Cardiac septum (tissue), 1 donor: ENCODE data around the gene TMED3. TPM values are rescaled to one million over a fixed set of nuclear protein-coding genes. Genes with fewer than 3 reads are reported as not detected.
"Not testable (repeated sequence)": the region's sequence is repeated elsewhere in the genome, so short reads cannot be mapped to it uniquely, and the experiment has no call there.

Source experiments
- DNase-seq: peaks from one replicate; pipeline ENCODE4 v3.0.0-alpha.2; 2020; ENCODE audit warnings: low spot score
- intact Hi-C: fragments of 100-400 bp; cut with DNase I; formaldehyde crosslinking; loops from one replicate; pipeline ENCODE4 v1.14.0; 2022
- total RNA-seq: library from RNA; stranded (reverse); fragmentation: NEBNext Ultra II Directional; extraction: Animal tissue kit (Norgen Biotek cat#: 25700); gene quantifications from one replicate; pipeline ENCODE4 v1.2.1, GENCODE V29; 2021
- donor health status: DM: no; HTN: no; CAD: no.

TMED3 gene
- total RNA-seq, 1 donor from 2014 or later = 27.2 TPM

DNA sequence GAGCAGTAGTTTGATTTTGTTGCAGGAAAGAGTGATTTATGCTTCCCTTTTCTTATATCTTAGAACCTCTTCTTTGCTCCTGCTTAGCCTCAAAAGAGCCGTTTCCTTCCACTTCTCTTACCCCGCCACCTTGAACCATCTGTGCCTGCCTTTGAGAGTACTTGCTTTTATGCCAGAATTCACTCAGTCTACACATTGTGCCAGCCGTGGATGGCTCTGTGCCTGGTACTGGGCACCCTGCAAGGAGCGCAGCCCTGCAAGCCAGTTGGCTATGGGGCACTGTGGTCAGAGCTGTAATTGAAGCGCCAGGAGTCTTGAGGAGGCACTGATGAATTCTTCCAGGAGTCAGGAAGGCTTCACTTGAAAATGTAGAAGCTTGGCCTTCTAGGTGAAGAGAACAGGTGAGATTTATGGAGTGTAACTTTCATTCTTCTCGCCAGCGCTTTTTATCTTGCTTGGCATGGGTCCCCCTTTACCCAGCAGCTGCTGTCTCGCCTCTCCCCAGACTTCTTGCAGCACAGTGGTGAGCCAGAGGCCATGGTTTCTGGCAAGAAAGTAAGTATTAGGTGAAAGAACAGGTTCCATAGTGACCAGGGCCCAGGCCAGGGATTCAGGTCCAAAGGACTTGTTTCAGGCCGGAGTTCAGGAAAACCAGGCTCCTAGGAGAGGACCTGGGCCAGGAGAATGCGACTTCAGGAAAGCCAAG lies 4.9 kb downstream of the TMED3 start:
- intact Hi-C loops = no loop called here
- no peak for DNase-seq

- no peak for DNase-seq
- intact Hi-C loops = no loop called here
Observed at GRCh38 chr15:79316864-79317263, 6.0 kb downstream of the TMED3 start.

GRCh38 chr15:79319973-79320372 lies 9.1 kb downstream of the TMED3 start:
- intact Hi-C loops, DNase-seq: not testable (repeated sequence)

DNA sequence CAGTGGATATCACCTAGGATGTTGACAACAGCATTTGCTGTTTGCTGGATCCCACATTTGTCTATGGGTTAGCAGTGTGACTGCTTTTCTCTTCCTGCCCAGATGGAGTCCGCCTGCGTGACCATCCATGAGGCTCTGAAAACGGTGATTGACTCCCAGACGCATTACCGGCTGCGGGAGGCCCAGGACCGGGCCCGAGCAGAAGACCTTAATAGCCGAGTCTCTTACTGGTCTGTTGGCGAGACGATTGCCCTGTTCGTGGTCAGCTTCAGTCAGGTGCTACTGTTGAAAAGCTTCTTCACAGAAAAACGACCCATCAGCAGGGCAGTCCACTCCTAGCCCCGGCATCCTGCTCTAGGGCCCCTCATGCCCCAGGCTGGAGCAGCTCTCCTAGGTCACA lies 11.0 kb downstream of the TMED3 start:
- DNase-seq = no peak
- intact Hi-C loops = no loop called here

GRCh38 chr15:79322306-79322705 lies 11.4 kb downstream of the TMED3 start:
- intact Hi-C loops = no loop called here
- no peak for DNase-seq

DNA sequence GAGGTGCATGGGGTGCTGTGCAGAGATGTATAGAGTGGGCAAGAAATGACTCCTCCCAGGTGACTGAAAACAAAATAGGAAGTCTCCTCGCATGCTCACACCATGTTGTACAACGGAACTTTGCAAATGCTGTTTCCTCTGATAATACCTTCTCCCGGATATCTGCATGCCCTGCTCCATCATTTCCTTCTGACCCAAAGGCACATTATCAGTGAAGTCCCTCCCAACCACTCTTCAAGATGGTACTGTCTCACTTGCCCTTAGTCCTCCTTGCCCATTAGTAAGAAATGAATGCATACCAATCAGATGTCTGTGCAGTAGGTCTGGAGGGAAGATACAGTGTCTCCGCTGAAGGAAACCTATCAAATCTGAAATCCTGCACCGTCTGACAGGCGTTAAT lies 12.0 kb downstream of the TMED3 start:
- DNase-seq = no peak
- intact Hi-C loops = no loop called here

- intact Hi-C loops = no loop called here
- DNase-seq = no peak
Observed at GRCh38 chr15:79329171-79329611, 18.3 kb downstream of the TMED3 start.

- no peak for DNase-seq
Observed at GRCh38 chr15:79332824-79333510, 22.1 kb downstream of the TMED3 start.

DNA sequence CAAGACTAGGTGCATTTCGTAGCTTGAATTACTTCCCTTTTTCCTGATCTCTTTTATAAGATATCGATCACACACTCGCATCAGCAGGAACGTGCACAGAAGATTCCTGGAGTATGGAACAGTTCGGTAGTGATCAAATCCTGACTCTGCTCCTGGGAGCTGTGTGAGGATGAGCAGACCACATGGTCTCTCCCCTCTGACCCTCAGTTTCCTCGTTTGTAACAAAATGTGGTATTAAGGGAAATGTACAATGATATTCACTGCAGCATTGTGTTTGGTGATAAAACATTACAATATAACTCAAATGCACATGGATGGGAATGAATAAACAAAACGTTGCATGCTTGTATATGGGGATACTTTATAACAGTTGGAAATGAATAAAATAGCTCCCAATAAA lies 26.7 kb downstream of the TMED3 start:
- DNase-seq = no peak
- intact Hi-C loops = no loop called here

More at GRCh38 chr15:79332824-79333510, 22.1 kb downstream of the TMED3 start:
- intact Hi-C loops = no loop called here

- no peak for DNase-seq
- intact Hi-C loops = no loop called here
Observed at GRCh38 chr15:79339588-79340314, 28.8 kb downstream of the TMED3 start.

- DNase-seq = no peak
- intact Hi-C loops = no loop called here
Observed at GRCh38 chr15:79340315-79340602, 29.3 kb downstream of the TMED3 start.

- DNase-seq = no peak
- intact Hi-C loops = no loop called here
Observed at GRCh38 chr15:79341396-79341795, 30.5 kb downstream of the TMED3 start.

GRCh38 chr15:79349525-79349924 lies 38.6 kb downstream of the TMED3 start:
- DNase-seq = no peak
- intact Hi-C loops = no loop called here

GRCh38 chr15:79352206-79352605 lies 41.3 kb downstream of the TMED3 start:
- intact Hi-C loops = no loop called here

DNA sequence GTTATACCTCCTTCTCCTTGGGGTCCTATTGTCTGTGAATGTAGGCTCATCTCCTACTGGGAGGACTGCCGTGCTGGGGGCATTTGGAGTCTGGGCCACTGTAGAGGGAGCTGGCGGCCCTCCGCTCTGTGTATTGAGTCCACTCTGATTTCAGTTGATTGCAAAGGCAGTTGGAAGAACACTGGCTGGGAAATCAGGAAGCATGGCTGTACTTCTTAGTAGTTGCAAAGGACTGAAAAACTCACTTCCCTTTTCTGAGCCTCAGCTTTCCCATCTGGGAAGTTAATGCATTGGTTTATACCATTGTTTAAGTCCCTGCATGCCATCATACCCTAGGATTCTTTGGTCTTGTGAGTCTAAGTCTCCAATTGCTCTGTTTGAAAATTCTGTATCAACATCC lies 46.7 kb downstream of the TMED3 start:
- no peak for DNase-seq
- intact Hi-C loops = no loop called here

More at GRCh38 chr15:79352206-79352605, 41.3 kb downstream of the TMED3 start:
- no peak for DNase-seq

- DNase-seq = no peak
- intact Hi-C loops = no loop called here
Observed at GRCh38 chr15:79358069-79358468, 47.2 kb downstream of the TMED3 start.

DNA sequence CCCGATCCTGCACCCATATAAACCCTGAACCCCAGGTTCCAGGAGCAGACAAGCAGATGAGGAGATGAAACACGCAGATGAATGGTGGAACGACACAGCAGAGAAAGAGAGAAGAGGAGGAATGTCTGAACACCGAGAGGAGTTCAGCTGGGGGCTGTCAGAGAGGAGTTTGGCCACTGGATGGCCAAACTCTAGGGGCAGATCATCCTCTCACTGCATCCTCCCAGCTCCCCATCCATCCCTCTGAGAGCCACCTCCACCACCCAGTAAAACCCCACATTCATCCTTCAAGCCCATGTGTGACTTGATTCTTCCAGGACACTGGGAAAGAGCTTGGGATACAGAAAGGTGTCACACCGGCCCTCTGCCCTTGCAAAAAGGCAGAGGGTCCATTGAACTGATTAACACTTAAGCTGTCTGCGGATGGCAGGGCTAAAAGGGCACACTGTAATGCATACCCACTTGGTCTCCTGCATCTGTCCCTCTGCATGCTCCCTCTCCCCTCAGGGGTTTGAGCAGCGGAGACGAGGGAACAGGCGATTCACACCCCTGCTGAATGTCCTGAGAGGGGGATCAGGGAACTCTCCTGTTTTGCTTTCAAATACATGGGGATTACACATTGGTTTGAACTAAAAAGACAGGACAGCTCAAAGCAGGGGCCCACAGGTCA lies 53.8 kb downstream of the TMED3 start:
- intact Hi-C loops = no loop called here
- DNase-seq = no peak

DNA sequence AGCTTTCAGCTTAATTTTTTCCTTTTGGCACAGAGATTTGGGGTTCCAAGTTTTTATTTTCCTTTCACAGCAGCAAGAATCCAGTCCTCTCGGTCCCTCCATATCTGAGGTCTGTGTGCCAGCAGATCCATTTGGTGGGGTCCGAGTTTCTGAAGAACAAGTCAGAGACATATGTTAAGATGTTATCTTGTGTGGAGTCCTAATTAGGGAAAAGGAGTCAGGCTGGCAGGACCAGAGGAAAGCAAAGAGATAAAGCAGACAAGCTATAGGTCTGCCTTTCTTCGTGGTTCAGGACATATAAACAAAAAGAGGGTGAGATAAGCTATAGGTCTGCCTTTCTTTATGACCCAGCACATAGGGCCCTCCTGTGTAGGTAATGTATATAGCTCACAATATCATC lies 54.9 kb downstream of the TMED3 start:
- no peak for DNase-seq
- intact Hi-C loops = no loop called here

DNA sequence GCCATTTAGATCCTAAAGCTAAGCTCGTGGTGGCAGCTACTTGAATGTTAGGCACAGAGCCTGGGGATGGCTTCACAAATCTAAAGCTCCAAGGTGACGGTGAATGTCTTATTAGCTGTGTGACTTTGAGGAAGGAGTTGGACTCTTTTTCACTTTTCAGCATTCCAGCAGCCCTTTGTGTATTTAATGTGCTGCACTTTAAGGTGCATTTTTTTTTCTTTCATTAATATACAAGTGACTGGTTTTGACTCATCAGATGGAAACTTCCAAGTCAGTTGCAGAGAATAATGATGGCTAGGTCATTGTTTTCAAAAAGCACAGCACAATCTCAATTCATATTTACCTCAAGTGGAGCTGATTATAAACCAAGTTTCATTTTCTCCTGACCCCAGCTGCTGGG lies 55.8 kb downstream of the TMED3 start:
- intact Hi-C loops = no loop called here
- no peak for DNase-seq

GRCh38 chr15:79370716-79371115 lies 59.8 kb downstream of the TMED3 start:
- no peak for DNase-seq
- intact Hi-C loops = no loop called here
